K562 (cell line): Measurements from ENCODE around the gene GAL. TPM values are rescaled to one million over a fixed set of nuclear protein-coding genes. Genes with fewer than 3 reads are reported as not detected.

Experiments used
- ARID4B ChIP-seq: sonication (generic); formaldehyde crosslinking; IDR thresholded peaks from 2 replicates; pipeline ENCODE4 v1.8.0; 2022; ENCODE audit warnings: mild to moderate bottlenecking, missing genetic modification reagents
- CBX2 ChIP-seq: fragments of 200-600 bp; sonication (generic); IDR thresholded peaks from one replicate; pipeline ENCODE4 v1.6.1; 2012; ENCODE audit warnings: mild to moderate bottlenecking, low read length, inconsistent platforms; ENCODE audit not compliant: insufficient read depth, poor library complexity, severe bottlenecking
- FIP1L1 ChIP-seq: fragments of 200-400 bp; formaldehyde crosslinking; IDR thresholded peaks from 2 replicates; pipeline ENCODE4 v1.6.1; 2018; ENCODE audit warnings: mild to moderate bottlenecking, low read depth, low read length; ENCODE audit not compliant: poor library complexity, severe bottlenecking
- FOXK1 ChIP-seq: sonication (generic); formaldehyde crosslinking; IDR thresholded peaks from 2 replicates; pipeline ENCODE4 v1.8.0; 2022; ENCODE audit warnings: missing genetic modification reagents, mild to moderate bottlenecking, borderline replicate concordance
- FUS ChIP-seq: fragments of 200-400 bp; formaldehyde crosslinking; optimal IDR thresholded peaks from 2 replicates; pipeline ENCODE3; 2017; ENCODE audit warnings: low read depth, low read length
- HDAC1 ChIP-seq, 2 experiments: fragments of 450-650 bp; IDR thresholded peaks; 2 replicates each; pipeline ENCODE4 v1.6.1; 2016 to 2017; ENCODE audit warnings: inconsistent platforms in 1 of 2, mild to moderate bottlenecking in 1 of 2, moderate library complexity in 1 of 2
- KDM5B ChIP-seq: fragments of 200-600 bp; sonication (generic); IDR thresholded peaks from 2 replicates; pipeline ENCODE4 v1.6.1; 2012; ENCODE audit warnings: low read depth, mild to moderate bottlenecking, moderate library complexity, low read length, control low read depth, inconsistent platforms; ENCODE audit not compliant: insufficient replicate concordance
- MYC ChIP-seq, 2 experiments: fragments of 250-450 bp in 1 of 2; sonication (Bioruptor Pico) in 1 of 2; IDR thresholded peaks; 2 replicates each; pipeline versions ENCODE4 v1.5.1 to v1.6.1; 2012 to 2021; ENCODE audit warnings: low read depth in 2 of 2, borderline replicate concordance in 1 of 2, improper control_type of control experiment in 1 of 2, low read length in 1 of 2, mild to moderate bottlenecking in 1 of 2, moderate library complexity in 1 of 2
- NFXL1 ChIP-seq: fragments of 450-650 bp; formaldehyde crosslinking; IDR thresholded peaks from 2 replicates; pipeline ENCODE4 v1.4.0; 2021; ENCODE audit warnings: mild to moderate bottlenecking
- POLR2G ChIP-seq: fragments of 200-400 bp; formaldehyde crosslinking; IDR thresholded peaks from 2 replicates; pipeline ENCODE4 v1.6.1; 2017; ENCODE audit warnings: low read depth, mild to moderate bottlenecking, antibody characterized with exemption, low read length, moderate library complexity
- RBFOX2 ChIP-seq: fragments of 200-400 bp; formaldehyde crosslinking; IDR thresholded peaks from 2 replicates; pipeline ENCODE4 v1.6.1; 2017; ENCODE audit warnings: low read depth, mild to moderate bottlenecking, low read length, moderate library complexity
- SP2 ChIP-seq: IDR thresholded peaks from 2 replicates; pipeline ENCODE4 v1.6.1; 2011; ENCODE audit warnings: mild to moderate bottlenecking, low read depth, low read length, moderate library complexity; ENCODE audit not compliant: poor library complexity, severe bottlenecking; ENCODE audit errors: extremely low read depth
- ZKSCAN1 ChIP-seq: fragments of 150-350 bp; IDR thresholded peaks from 2 replicates; pipeline ENCODE4 v1.6.1; 2016; ENCODE audit warnings: low read depth, low read length
- ZNF584 ChIP-seq: fragments of 200-800 bp; sonication (Bioruptor generic); IDR thresholded peaks from 2 replicates; pipeline ENCODE4 v1.6.1; 2016; ENCODE audit warnings: low read depth, mild to moderate bottlenecking, missing genetic modification characterization, missing compliant biosample characterization
- ZNF76 ChIP-seq: fragments of 250-450 bp; sonication (Bioruptor Pico); IDR thresholded peaks from 2 replicates; pipeline ENCODE4 v1.4.0; 2020; ENCODE audit warnings: mild to moderate bottlenecking, moderate library complexity, borderline replicate concordance
- ZNF780A ChIP-seq: fragments of 250-450 bp; sonication (Bioruptor Pico); IDR thresholded peaks from 2 replicates; pipeline ENCODE4 v1.5.0; 2021; ENCODE audit warnings: mild to moderate bottlenecking
- polyA plus RNA-seq, 8 experiments: library from polyadenylated mRNA; depleted of rRNA in 4 of 8; stranded (reverse) in 5 of 8; unstranded in 3 of 8; fragments of >200 nt; fragmentation: Nextera tagmentation in 2 of 8; fragmentation: Illumina TruSeq in 1 of 8; extraction: Ambion mirVana in 2 of 8; extraction: Trizol in 1 of 8; gene quantifications; 2 replicates each; pipeline versions ENCODE4 v1.2.1 to v1.2.3, GENCODE V29; 2011 to 2014; ENCODE audit warnings: inconsistent platforms in 1 of 8, missing spikeins in 1 of 8
- total RNA-seq, 7 experiments: library from RNA; depleted of rRNA in 6 of 7; stranded (reverse); fragments of >200 nt in 6 of 7; fragmentation: Illumina TruSeq in 2 of 7; extraction: Trizol in 2 of 7; gene quantifications; 2 replicates each; pipeline versions ENCODE4 v1.2.1 to v1.2.3, GENCODE V29; 2011 to 2021; ENCODE audit warnings: low replicate concordance in 1 of 7
- TF ChIP-seq, protein P1 (sequence below): fragments of 250-450 bp; sonication (Bioruptor Pico); IDR thresholded peaks from 2 replicates; pipeline ENCODE4 v1.4.0; 2020; ENCODE audit warnings: mild to moderate bottlenecking
- TF ChIP-seq, protein P2 (sequence below): fragments of 450-650 bp; IDR thresholded peaks from 2 replicates; pipeline ENCODE4 v1.6.1; 2016; ENCODE audit warnings: antibody characterized with exemption

Gene GAL
- total and polyA plus RNA-seq, 9 of the 15 experiments (the other 6 are each of a cell fraction or from before 2014, with no cell fraction given), result 10.6 to 119 (median 36.3) TPM

- TF ChIP-seq ZNF76 (CRISPR knock-in tag) (no peak), POLR2G (peak; percentile 94), MYC (IDR thresholded peaks at IDR 0.05; ENCODE audit: low read depth, low read length) (peak; percentile 86), MYC (CRISPR knock-in tag; IDR thresholded peaks at IDR 0.05; ENCODE audit: borderline replicate concordance, low read depth) (no peak), ZNF584 (no peak), FOXK1 (CRISPR knock-in tag) (no peak), FUS (peak; percentile 40), NFXL1 (CRISPR knock-in tag) (no peak), KDM5B (peak; percentile 77), CBX2 (no peak), RBFOX2 (peak; percentile 85), ARID4B (CRISPR knock-in tag) (no peak; the same call in 1 of the 2 replicates), ZNF780A (CRISPR knock-in tag) (no peak), SP2 (no peak), FIP1L1 (peak; percentile 91), HDAC1 (IDR thresholded peaks at IDR 0.05) (peak; percentile 41 to 52; a peak in 1 of 4 replicates), ZKSCAN1 (no peak)
- TF ChIP-seq, protein P1, sequence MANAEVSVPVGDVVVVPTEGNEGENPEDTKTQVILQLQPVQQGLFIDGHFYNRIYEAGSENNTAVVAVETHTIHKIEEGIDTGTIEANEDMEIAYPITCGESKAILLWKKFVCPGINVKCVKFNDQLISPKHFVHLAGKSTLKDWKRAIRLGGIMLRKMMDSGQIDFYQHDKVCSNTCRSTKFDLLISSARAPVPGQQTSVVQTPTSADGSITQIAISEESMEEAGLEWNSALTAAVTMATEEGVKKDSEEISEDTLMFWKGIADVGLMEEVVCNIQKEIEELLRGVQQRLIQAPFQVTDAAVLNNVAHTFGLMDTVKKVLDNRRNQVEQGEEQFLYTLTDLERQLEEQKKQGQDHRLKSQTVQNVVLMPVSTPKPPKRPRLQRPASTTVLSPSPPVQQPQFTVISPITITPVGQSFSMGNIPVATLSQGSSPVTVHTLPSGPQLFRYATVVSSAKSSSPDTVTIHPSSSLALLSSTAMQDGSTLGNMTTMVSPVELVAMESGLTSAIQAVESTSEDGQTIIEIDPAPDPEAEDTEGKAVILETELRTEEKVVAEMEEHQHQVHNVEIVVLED (CRISPR knock-in tag), result no peak
- TF ChIP-seq, protein P2, sequence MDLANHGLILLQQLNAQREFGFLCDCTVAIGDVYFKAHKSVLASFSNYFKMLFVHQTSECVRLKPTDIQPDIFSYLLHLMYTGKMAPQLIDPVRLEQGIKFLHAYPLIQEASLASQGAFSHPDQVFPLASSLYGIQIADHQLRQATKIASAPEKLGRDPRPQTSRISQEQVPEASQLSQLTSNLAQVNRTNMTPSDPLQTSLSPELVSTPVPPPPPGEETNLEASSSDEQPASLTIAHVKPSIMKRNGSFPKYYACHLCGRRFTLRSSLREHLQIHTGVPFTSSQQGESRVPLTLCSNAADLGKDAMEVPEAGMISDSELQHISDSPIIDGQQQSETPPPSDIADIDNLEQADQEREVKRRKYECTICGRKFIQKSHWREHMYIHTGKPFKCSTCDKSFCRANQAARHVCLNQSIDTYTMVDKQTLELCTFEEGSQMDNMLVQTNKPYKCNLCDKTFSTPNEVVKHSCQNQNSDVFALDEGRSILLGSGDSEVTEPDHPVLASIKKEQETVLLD, result 0 out of 2 replicates have a peak, but pooled peaks have one; percentile 31
Measured at GRCh38 chr11:68684385-68685356, at the start of gene GAL (continued).
